H1 (cell line): Measurements from ENCODE around the gene PPIL4. TPM values are rescaled to one million over a fixed set of nuclear protein-coding genes. Genes with fewer than 3 reads are reported as not detected.
"Not testable (repeated sequence)": the region's sequence is repeated elsewhere in the genome, so short reads cannot be mapped to it uniquely, and the experiment has no call there.

Source experiments
- CTCF ChIA-PET: fragments of 300-600 bp; sonication (Branson Sonifier 250); formaldehyde crosslinking; loops from one replicate; lab custom pipeline; 2021; ENCODE audit not compliant: partially characterized antibody; lab: Charles Lee
- POLR2A ChIA-PET: fragments of 300-600 bp; sonication (Branson Sonifier 250); formaldehyde crosslinking; loops from one replicate; lab custom pipeline; 2021; ENCODE audit warnings: inconsistent platforms; ENCODE audit not compliant: partially characterized antibody; lab: Charles Lee
- DNase-seq, 2 experiments: peaks; one replicate each; pipeline versions ENCODE4 v3.0.0 to v3.0.0-alpha.2; 2010 to 2022; ENCODE audit warnings: low spot score in 2 of 2, low read depth in 1 of 2, mixed read lengths in 1 of 2
- FAIRE-seq: peaks from 2 replicates; lab custom pipeline; 2011; peaks lifted over from hg19 to GRCh38; lab: Jason Lieb, UNC
- H2AFZ ChIP-seq: 2 replicates; pipeline ENCODE4 v1.8.1; 2012; ENCODE audit warnings: low read length, inconsistent platforms
- H2AK5ac ChIP-seq: 2 replicates; pipeline ENCODE4 v1.6.1; 2013; ENCODE audit warnings: low read depth, low read length
- H2BK120ac ChIP-seq: replicated peaks from 2 replicates; pipeline ENCODE3; 2013; ENCODE audit warnings: low read depth, low read length, inconsistent platforms
- H2BK12ac ChIP-seq: 2 replicates; pipeline ENCODE4 v1.6.1; 2013; ENCODE audit warnings: low read depth, low read length
- H2BK15ac ChIP-seq: 2 replicates; pipeline ENCODE4 v1.6.1; 2013; ENCODE audit warnings: low read length
- H2BK20ac ChIP-seq: 2 replicates; pipeline ENCODE4 v1.6.1; 2013; ENCODE audit warnings: low read length
- H2BK5ac ChIP-seq: 2 replicates; pipeline ENCODE4 v1.6.1; 2013; ENCODE audit warnings: low read depth, low read length
- H3K14ac ChIP-seq: 2 replicates; pipeline ENCODE4 v1.6.1; 2013; ENCODE audit warnings: inconsistent platforms; ENCODE audit not compliant: insufficient read length
- H3K18ac ChIP-seq: 2 replicates; pipeline ENCODE4 v1.6.1; 2013; ENCODE audit warnings: low read length; ENCODE audit errors: extremely low read depth
- H3K23ac ChIP-seq: 2 replicates; pipeline ENCODE4 v1.6.1; 2013; ENCODE audit warnings: inconsistent platforms; ENCODE audit not compliant: insufficient read length
- H3K23me2 ChIP-seq: 2 replicates; pipeline ENCODE4 v1.6.1; 2013; ENCODE audit warnings: low read depth, low read length
- H3K27ac ChIP-seq: 2 replicates; pipeline ENCODE4 v1.6.1; 2011; ENCODE audit warnings: low read depth, low read length, inconsistent platforms
- H3K27me3 ChIP-seq, 4 experiments: replicated peaks in 1 of 4; 1 replicate in 1 of 4; 2 replicates in 3 of 4; pipeline versions ENCODE4 v1.6.1 to v1.8.1; 2011 to 2013; ENCODE audit warnings: low read length in 3 of 4, mild to moderate bottlenecking in 3 of 4, inconsistent platforms in 2 of 4, mixed read lengths in 2 of 4, moderate library complexity in 1 of 4; ENCODE audit not compliant: control insufficient read depth in 3 of 4, insufficient read depth in 3 of 4; ENCODE audit errors: extremely low read depth in 1 of 4
- H3K36me3 ChIP-seq, 4 experiments: 2 replicates each; pipeline versions ENCODE4 v1.6.1 to v1.8.1; 2011 to 2013; ENCODE audit warnings: mild to moderate bottlenecking in 4 of 4, low read length in 3 of 4, moderate library complexity in 2 of 4, control low read depth in 1 of 4, inconsistent platforms in 1 of 4; ENCODE audit not compliant: insufficient read depth in 4 of 4, control insufficient read depth in 2 of 4
- H3K4ac ChIP-seq: replicated peaks from 2 replicates; pipeline ENCODE3; 2013; ENCODE audit warnings: low read length, low read depth, mixed read lengths, inconsistent platforms; ENCODE audit not compliant: insufficient read length
- H3K4me1 ChIP-seq, 4 experiments: replicated peaks in 1 of 4; 1 replicate in 1 of 4; 2 replicates in 3 of 4; pipeline versions ENCODE4 v1.6.1 to v1.8.1; 2011 to 2013; ENCODE audit warnings: low read length in 3 of 4, inconsistent platforms in 2 of 4, mixed read lengths in 1 of 4; ENCODE audit not compliant: insufficient read depth in 4 of 4, control insufficient read depth in 3 of 4
- H3K4me2 ChIP-seq, 2 experiments: 2 replicates each; pipeline versions ENCODE4 v1.6.1 to v1.8.1; 2011 to 2013; ENCODE audit warnings: low read depth in 2 of 2, low read length in 2 of 2, control low read depth in 1 of 2, inconsistent platforms in 1 of 2, mild to moderate bottlenecking in 1 of 2; ENCODE audit not compliant: insufficient read depth in 1 of 2
- H3K4me3 ChIP-seq, 4 experiments: fragments of 200-600, 300-600 bp in 1 of 4; sonication (generic), shearing (Covaris generic), sonication (Bioruptor Twin) in 1 of 4; 2 replicates each; pipeline versions ENCODE4 v1.5.1 to v1.8.1; 2011 to 2016; ENCODE audit warnings: low read length in 4 of 4, low read depth in 3 of 4, control low read depth in 2 of 4, inconsistent platforms in 2 of 4, mild to moderate bottlenecking in 2 of 4, mixed read lengths in 1 of 4, moderate library complexity in 1 of 4; ENCODE audit not compliant: insufficient read depth in 2 of 4; ENCODE audit errors: extremely low read depth in 1 of 4
- H3K56ac ChIP-seq: replicated peaks from 2 replicates; pipeline ENCODE3; 2013; ENCODE audit warnings: low read depth, mild to moderate bottlenecking, mixed read lengths, low read length, inconsistent platforms; ENCODE audit not compliant: insufficient read length
- H3K79me1 ChIP-seq: 2 replicates; pipeline ENCODE4 v1.6.1; 2013; ENCODE audit warnings: low read depth, low read length, control low read depth
- H3K79me2 ChIP-seq, 2 experiments: 2 replicates each; pipeline versions ENCODE4 v1.6.1 to v1.8.1; 2012 to 2013; ENCODE audit warnings: low read length in 2 of 2, mild to moderate bottlenecking in 2 of 2, inconsistent platforms in 1 of 2; ENCODE audit not compliant: insufficient read depth in 2 of 2, control insufficient read depth in 1 of 2
- H3K9ac ChIP-seq, 4 experiments: replicated peaks in 1 of 4; 1 replicate in 1 of 4; 2 replicates in 3 of 4; pipeline versions ENCODE4 v1.6.1 to v1.8.1; 2011 to 2013; ENCODE audit warnings: low read depth in 3 of 4, low read length in 3 of 4, control low read depth in 2 of 4, mild to moderate bottlenecking in 2 of 4, moderate library complexity in 2 of 4, inconsistent platforms in 1 of 4; ENCODE audit errors: extremely low read depth in 1 of 4
- H3K9me3 ChIP-seq, 2 experiments: 2 replicates each; pipeline versions ENCODE4 v1.6.1 to v1.8.1; 2012 to 2013; ENCODE audit warnings: mild to moderate bottlenecking in 2 of 2, moderate library complexity in 2 of 2, control low read depth in 1 of 2, inconsistent platforms in 1 of 2, low read depth in 1 of 2, low read length in 1 of 2, mixed read lengths in 1 of 2; ENCODE audit not compliant: insufficient read depth in 2 of 2
- H4K20me1 ChIP-seq, 2 experiments: replicated peaks in 1 of 2; 2 replicates each; pipeline versions ENCODE3 to v1.8.1; 2011 to 2013; ENCODE audit warnings: inconsistent platforms in 2 of 2, low read length in 2 of 2, mild to moderate bottlenecking in 1 of 2; ENCODE audit not compliant: insufficient read depth in 2 of 2, control insufficient read depth in 1 of 2
- H4K5ac ChIP-seq: 2 replicates; pipeline ENCODE4 v1.6.1; 2013; ENCODE audit warnings: low read length, low read depth, mixed read lengths, inconsistent platforms; ENCODE audit not compliant: insufficient read length
- H4K8ac ChIP-seq: 2 replicates; pipeline ENCODE4 v1.8.0; 2013; ENCODE audit warnings: mild to moderate bottlenecking, moderate library complexity, low read length, inconsistent platforms; ENCODE audit not compliant: insufficient read depth; ENCODE audit errors: extremely low read depth
- H4K91ac ChIP-seq: replicated peaks from 2 replicates; pipeline ENCODE3; 2013; ENCODE audit warnings: low read length, mixed read lengths, inconsistent platforms; ENCODE audit not compliant: insufficient read length
- whole genome bisulfite sequencing, 2 experiments: shearing (Covaris generic) in 1 of 2; methylation state at CpG; one replicate each; pipeline versions ENCODE4 v1.1.6 to v1.1.7; 2013 to 2015; ENCODE audit warnings: low lambda C conversion rate in 2 of 2, mixed read lengths in 2 of 2, inconsistent platforms in 1 of 2, low coverage in 1 of 2, missing lambda C conversion rate in 1 of 2; ENCODE audit not compliant: insufficient replicate concordance in 2 of 2, insufficient coverage in 1 of 2, insufficient read length in 1 of 2; ENCODE audit errors: extremely low coverage in 1 of 2, missing lambda C conversion rate in 1 of 2; 5-methylcytosine and 5-hydroxymethylcytosine counted together
- polyA plus RNA-seq, 7 experiments: library from polyadenylated mRNA; depleted of rRNA in 3 of 7; stranded (reverse) in 5 of 7; unstranded in 2 of 7; fragments of >200 nt in 5 of 7; fragments of 200-250 nt in 2 of 7; gene quantifications; 1 replicate in 5 of 7; 2 replicates in 1 of 7; 4 replicates in 1 of 7; pipeline versions ENCODE4 v1.2.1 to v1.2.3, GENCODE V29; 2011 to 2013; ENCODE audit warnings: missing spikeins in 2 of 7, mixed read lengths in 2 of 7
- total RNA-seq: library from RNA; stranded (reverse); fragmentation: NEBNext Ultra II Directional; extraction: Animal tissue kit (Norgen Biotek cat#: 25700); gene quantifications from 2 replicates; pipeline ENCODE4 v1.2.1, GENCODE V29; 2021

The PPIL4 gene
- total and polyA plus RNA-seq, 2 of the 8 experiments (the other 6 are each of a cell fraction or from before 2014, with no cell fraction given): 2.0 to 33.2 TPM

DNA sequence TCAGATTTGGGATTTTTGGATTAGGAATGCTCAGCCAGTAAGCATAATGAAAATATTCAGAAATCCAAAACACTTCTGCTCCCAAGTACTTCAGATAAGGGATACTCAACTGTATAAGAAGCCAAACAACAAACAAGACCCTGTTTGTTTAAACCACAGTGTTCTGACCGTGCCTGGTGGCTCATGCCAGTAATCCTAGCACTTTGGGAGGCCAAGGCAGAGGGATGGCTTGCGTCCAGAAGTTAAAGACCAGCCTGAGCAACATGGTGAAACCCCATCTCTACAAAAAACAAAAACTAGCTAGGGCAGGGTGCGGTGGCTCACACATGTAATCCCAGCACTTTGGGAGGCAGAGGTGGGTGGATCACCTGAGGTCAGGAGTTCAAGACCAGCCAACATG, 85.6 kb downstream of the PPIL4 start:
- POLR2A ChIA-PET, H4K91ac ChIP-seq, H3K27ac ChIP-seq, H4K8ac ChIP-seq, H3K18ac ChIP-seq, H3K4me1 ChIP-seq, H2AK5ac ChIP-seq, H2BK5ac ChIP-seq, H3K4ac ChIP-seq, H3K79me1 ChIP-seq, H3K23me2 ChIP-seq, H3K36me3 ChIP-seq, H2AFZ ChIP-seq, H2BK15ac ChIP-seq, H3K56ac ChIP-seq, H4K5ac ChIP-seq, H3K4me3 ChIP-seq, H3K9me3 ChIP-seq, DNase-seq, FAIRE-seq, H3K23ac ChIP-seq, H2BK120ac ChIP-seq, H3K14ac ChIP-seq, H3K27me3 ChIP-seq, H3K4me2 ChIP-seq, H3K9ac ChIP-seq, H2BK20ac ChIP-seq, H2BK12ac ChIP-seq, H4K20me1 ChIP-seq, H3K79me2 ChIP-seq: not testable (repeated sequence)
- CTCF ChIA-PET: interaction anchor here (1.5 to 1.9 kb wide), 2 partner anchors 57 to 378 kb away, joined by 4 to 5 read pairs; no protein-coding TSS in a partner anchor
- 84% methylated on average over 3 of the region's 3 CpGs; no CpG with 5 or more reads in 1 of the 2 experiments for WGBS, 2 experiments
